GM18873 (cell line): Measurements from ENCODE around the gene ASB2.
A peak's percentile ranks its signal among the peaks of the same experiment; 100 is the strongest.

ENCODE experiments used
- ATAC-seq: cut with Tn5 transposase; IDR thresholded peaks from one replicate; pipeline ENCODE4 v1.9.1; 2021; ENCODE audit warnings: mild to moderate bottlenecking, moderate library complexity, moderate number of reproducible peaks; ENCODE audit not compliant: unreplicated experiment, low FRiP score

The ASB2 gene

DNA sequence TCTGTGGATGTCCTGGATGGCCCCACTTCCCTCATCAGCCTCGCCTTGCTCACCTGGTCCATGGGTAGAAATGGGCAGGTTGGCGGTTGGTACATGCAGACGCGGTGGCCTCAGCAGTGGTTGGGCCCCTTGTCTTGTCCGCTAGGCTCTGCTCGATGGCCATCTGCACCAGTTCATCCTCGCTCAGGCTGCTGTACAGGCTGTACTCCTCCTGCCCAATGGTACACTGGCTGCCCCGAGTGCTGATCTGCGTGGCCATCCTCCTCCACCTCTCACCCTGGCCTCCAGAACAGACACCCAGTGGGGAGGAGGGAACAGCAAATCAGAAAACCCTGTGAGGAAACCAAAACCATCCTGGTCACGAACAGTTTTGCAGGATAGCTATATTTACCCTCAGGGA is 12.1 kb downstream of the ASB2 start:
- no peak for ATAC-seq

- no peak for ATAC-seq
Observed at GRCh38 chr14:93963692-93964091, 12.7 kb downstream of the ASB2 start.

DNA sequence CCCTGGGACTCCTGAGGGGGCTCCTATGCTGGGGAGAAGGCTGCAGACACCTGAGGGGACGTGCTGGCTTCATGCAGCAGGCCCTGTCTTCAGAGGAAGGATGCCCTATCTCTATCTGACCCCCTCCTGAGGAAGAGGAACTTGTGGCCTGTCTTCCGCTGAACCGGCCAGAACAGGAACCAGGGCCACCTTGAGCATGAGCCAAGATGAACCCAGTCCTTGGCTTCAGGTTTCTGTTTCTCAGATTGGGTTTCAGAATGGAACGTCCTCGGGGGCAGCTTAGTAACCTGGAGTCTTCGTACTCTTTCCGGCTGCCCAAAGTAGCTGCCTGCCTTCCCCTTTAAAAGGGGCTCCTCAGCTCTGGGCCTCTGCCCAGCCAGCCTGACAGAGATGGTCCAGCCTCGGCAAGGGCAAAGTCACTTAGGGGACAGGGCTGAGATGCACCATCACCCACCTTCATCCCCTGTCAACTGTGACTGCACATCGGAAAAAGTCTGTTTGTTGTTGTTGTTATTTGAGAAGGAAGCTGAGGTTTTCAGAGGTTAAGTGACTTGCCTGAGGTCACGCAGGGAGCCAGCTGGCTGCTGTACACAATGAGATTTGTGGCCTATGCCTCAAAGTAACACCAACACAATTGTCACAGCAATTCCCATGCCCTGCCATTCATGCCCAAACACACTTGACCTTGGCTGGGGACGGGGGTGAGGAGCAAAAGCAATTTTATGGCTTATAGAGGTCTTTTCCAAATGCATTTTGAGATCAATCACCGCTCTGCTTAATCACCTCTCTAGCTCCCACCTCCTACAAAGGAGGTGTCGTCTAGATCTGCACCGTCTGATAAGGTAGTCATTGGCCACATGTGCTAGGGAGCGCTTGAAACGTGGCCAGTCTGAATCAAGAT is 13.4 kb downstream of the ASB2 start:
- ATAC-seq = peak; percentile 45

DNA sequence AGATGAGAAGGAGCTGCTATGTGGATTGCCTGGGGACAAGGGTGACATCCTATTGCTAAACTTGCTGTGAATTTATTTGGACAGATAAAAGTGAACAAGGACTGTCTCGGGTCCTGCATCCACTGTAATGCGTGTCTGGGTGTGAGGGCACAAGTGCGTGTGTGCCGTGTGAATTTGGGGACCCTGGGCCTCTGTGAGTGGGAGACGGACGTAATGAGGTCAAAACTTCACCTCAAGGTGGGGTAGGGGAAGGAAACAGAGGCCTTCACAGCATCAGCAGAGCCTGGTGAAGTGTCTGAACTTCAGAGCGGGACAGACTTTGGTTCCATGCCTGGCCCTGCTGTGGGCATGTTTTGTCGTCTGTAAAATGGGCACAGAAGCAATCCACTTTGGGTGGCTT is 14.8 kb downstream of the ASB2 start:
- no peak for ATAC-seq

- no peak for ATAC-seq
Observed at GRCh38 chr14:93960774-93961438, 15.5 kb downstream of the ASB2 start.

GRCh38 chr14:93960108-93960475 is 16.3 kb downstream of the ASB2 start:
- ATAC-seq = no peak

DNA sequence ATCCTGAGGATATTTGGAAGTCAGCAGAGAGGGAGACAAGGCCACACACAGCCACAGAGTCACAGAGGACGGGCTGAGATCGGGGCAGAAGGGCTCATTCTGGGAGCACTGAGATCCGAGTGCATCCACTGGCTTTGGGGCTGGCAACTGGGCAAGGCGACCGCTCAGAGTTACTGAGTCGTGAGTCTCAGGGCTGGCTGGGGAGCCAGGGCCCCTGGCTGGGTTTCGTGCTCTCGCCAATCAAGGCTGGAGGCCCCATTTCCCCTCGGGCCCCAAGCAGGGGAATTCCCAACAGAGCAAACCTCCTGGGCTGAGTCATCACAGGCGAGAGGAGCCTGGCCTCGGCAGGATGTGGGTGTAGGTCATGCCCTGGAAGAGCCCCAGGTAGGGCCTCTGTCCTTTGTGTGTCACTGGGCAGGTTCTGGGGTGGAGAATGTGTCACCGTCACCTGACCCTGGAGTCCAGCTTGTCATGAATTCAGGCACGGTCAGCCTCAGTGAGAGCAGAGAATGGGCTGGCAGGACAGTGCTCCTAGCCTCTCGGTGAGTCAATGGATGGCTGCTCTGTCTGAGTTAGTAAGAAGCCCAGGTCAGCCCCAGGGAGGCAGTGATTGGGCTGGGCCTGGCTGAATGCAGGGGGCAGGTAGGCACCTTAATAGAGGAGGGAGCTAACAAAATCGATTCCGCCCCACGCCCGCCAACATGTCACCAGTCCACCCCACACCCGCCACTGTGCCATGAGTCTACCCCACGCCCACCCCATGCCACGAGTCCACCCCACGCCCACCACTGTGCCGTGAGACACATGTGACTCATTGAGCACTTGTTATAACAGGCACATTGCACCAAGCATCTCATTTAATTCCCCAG is 16.9 kb downstream of the ASB2 start:
- ATAC-seq = peak; percentile 78

DNA sequence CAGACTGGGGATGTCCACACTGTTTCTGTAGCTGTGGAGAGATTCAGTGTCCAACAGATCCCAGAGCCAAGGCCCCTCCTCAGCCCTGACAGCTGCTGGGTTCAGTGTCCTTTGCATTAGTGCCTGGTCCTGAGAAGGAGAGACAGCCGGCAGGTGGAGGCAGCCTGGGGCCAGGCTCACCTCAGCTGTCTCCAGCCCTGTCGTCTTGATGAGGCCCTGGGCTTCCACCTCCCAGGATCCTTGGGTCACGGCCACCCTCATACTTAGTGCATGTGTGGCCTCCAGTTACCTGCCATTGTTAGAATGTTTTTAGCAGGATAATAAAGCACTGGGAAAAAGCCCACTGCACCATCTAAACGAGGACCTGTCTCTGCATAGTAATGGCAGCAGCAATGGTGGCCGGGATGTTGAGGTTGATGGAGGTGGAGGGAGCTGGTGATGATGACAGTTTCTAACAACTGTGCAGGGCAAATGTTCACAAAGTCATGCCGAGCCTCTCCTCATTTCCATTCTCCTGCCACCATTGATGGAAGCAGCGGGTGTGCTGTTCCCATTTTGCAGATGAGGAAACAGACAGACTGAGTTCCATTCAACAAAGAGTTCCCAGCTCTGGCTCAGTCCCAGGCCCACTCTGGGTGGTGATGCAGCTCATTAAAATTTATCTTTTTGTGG is 17.7 kb downstream of the ASB2 start:
- ATAC-seq = no peak

DNA sequence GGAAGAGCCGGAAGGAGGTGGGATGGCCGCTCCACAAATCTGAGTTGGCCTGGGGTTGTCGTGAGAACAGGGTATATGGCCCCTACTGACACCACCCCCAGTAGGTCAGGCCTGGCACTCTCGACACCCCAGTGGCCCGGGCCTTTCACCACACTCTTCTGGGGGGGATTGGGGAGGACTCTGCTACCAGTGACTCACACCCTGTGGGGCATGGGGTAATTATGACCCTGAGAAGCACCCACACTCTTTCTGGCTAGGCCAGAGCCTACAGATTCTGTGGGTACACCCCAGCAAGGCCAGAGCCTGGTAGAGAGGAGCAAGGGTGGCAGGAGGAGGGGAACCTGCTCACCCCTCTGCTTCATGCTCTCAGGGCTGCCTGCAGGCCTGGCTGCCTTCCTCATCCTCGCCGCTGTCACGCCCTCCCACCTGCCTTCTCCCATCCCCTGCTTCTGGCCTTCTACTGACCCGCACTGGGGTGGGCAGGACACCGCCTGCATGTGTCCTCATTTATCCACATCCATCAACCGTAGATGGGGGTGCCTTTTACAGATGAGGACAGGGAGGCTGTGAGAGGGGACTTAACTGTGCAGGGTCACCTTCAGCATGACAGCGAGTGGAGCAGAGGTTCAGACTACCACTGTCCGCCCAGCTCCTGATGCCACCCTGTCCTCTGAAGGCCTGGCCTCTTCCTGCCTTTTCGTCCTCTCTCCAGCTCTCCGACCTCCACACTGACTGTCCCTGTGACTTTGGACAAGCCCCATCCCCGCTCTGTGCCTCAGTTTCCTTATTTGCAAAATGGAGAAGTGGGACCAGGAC is 18.4 kb downstream of the ASB2 start:
- no peak for ATAC-seq

GRCh38 chr14:93957333-93957710 is 19.0 kb downstream of the ASB2 start:
- no peak for ATAC-seq

- no peak for ATAC-seq
Observed at GRCh38 chr14:93956514-93957332, 19.6 kb downstream of the ASB2 start.

- no peak for ATAC-seq
Observed at GRCh38 chr14:93955850-93956481, 20.4 kb downstream of the ASB2 start.

DNA sequence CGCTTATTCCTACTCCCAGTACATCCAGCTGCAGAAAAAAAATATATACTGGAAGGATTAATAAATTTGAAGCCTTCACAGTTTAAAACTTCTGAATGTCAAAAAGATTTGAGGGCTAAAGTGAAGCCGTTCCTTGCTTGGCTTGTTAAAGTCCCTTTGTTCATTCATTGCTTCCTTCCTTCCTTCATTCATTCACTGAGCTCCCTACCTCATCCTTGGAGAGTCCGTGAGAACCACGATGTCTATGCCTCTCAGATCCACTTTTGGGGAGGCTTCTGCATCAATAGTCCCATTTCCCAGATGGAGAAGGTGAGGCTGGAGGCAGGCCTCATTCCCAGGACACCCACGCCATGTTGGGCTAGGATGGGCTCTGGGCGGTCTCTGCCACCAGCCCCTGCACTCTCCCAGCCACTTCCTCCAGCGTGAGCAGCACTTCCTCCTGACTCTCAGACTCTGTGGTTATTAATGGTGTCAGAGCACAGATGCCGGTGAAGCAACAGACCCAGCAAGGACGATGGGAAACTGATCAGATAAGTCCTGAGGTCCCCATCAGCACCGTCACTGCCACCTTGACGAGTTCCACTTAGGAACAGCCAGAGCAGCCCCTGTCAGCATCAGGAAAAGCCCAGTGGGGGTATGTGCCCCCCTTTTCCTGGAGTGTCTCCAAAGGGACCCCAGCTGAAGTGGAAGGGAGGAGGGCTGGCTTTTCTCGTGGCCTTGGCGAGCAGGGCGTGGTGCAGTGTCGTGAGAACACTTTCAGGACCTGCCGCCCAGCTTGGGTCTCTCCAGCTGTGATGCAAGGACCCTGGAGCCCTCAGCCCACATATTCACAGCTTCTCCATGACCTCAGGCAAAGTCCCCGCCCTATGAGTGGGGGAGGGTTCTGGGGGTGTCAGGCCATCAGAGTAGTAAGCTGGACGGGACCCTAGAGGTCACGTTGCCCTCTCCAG is 21.2 kb downstream of the ASB2 start:
- ATAC-seq = peak; percentile 30

DNA sequence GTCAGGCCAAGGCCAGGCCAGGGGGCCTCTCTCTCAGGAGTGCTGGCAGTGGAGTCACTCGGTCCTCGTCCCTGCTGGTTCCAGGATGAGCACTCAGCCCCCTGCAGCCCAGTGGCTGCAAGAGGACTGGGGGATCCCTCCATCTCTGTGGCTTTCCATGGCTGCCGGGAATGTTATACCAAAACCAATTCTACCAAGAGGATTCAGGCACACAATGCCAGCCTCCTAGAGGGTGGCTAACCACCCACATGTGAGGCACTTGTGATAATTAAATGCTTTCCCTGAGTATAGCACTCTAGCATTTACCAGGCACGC is 21.9 kb downstream of the ASB2 start:
- no peak for ATAC-seq

GRCh38 chr14:93953739-93954515 is 22.4 kb downstream of the ASB2 start:
- no peak for ATAC-seq

- ATAC-seq = no peak
Observed at GRCh38 chr14:93953263-93953662, 23.1 kb downstream of the ASB2 start.

GRCh38 chr14:93952829-93953228 is 23.5 kb downstream of the ASB2 start:
- ATAC-seq = no peak
